Stimulated activated CD4-positive, alpha-beta T cell treated with anti-CD3 and anti-CD28 coated beads, Interleukin-4, amount 100 ng/mL, for 24 hours (primary cell): ENCODE results near the gene NMD3.

Experiments used
- DNase-seq: peaks from one replicate; pipeline ENCODE4 v3.0.0-alpha.2; 2020

The NMD3 gene

GRCh38 chr3:161284989-161285388 lies 63.9 kb downstream of the NMD3 start:
- DNase-seq: no peak

- no peak for DNase-seq
Observed at GRCh38 chr3:161289174-161289573, 68.1 kb downstream of the NMD3 start.

- no peak for DNase-seq
Observed at GRCh38 chr3:161291191-161291901, 70.2 kb downstream of the NMD3 start.

- no peak for DNase-seq
Observed at GRCh38 chr3:161293381-161293780, 72.3 kb downstream of the NMD3 start.

GRCh38 chr3:161295325-161295724 lies 74.2 kb downstream of the NMD3 start:
- no peak for DNase-seq

- DNase-seq: no peak
Observed at GRCh38 chr3:161296814-161297213, 75.7 kb downstream of the NMD3 start.
